GM10266 (cell line): Measurements from ENCODE around the gene GRIP2.

Source experiments
- DNase-seq: peaks from one replicate; pipeline ENCODE4 v3.0.0; 2012; ENCODE audit errors: extremely low spot score
- TF ChIP-seq, protein P1 (sequence below): IDR thresholded peaks from 2 replicates; pipeline ENCODE4 v1.5.1; 2012; ENCODE audit warnings: mild to moderate bottlenecking, low read depth; ENCODE audit not compliant: control insufficient read depth, insufficient read depth; ENCODE audit errors: missing control alignments

Gene GRIP2

DNA sequence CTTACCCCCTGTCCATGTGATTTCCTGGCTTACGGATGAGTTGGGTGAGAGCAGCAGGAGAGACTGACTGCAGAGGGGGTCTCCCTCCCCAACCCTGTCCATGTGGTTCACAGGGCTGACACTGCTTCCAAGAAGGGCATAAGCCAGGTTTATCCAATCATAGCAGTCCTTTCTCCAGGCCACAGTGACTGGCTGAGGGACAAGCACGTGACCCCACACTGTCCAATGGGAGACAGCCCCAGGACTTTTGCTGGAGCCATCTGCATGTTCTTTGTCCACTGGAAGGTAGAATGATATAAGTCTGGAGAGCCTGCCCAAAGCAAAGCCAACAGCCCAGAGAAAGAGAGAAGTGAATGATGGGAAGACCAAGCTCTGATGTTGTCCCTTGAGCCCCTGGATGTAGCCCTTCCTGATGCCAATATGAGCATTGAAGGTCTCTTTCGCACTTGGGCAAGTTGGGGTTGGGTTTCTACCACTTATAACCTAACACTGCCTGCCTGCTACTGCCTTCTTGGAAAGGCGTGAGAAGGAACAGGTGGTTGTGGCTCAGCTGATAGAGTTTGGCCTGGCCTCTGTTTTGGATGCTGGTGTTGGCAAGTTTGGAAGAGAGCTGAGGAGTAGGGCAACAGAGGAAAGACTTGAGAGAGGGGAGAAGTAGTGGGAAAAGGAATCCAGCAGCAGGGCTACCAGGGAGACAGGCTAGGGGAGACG is 41.3 kb upstream of the GRIP2 start:
- no peak for DNase-seq
- TF ChIP-seq, protein P1, sequence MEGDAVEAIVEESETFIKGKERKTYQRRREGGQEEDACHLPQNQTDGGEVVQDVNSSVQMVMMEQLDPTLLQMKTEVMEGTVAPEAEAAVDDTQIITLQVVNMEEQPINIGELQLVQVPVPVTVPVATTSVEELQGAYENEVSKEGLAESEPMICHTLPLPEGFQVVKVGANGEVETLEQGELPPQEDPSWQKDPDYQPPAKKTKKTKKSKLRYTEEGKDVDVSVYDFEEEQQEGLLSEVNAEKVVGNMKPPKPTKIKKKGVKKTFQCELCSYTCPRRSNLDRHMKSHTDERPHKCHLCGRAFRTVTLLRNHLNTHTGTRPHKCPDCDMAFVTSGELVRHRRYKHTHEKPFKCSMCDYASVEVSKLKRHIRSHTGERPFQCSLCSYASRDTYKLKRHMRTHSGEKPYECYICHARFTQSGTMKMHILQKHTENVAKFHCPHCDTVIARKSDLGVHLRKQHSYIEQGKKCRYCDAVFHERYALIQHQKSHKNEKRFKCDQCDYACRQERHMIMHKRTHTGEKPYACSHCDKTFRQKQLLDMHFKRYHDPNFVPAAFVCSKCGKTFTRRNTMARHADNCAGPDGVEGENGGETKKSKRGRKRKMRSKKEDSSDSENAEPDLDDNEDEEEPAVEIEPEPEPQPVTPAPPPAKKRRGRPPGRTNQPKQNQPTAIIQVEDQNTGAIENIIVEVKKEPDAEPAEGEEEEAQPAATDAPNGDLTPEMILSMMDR = no peak

DNA sequence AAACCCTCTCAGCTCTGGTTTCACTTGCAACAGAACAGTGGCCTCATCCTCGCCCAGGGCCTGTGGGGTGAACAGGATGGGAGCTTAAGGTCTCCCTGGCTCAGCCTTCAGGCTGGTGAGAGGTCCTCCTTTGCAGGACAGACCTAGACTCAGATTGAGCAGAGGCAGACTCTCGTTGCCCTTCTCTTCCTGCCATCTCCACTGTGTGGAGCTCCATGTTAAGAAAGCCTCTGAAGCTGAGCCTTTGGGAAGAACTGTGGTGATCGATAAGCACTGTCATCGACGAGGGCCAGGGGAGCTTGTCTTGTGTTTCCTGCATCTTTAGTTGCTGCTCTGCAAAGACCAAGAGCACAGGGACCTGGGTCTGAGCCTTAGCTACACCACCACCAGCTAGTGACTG is 37.8 kb upstream of the GRIP2 start:
- TF ChIP-seq, protein P1 = no peak
- DNase-seq = no peak

DNA sequence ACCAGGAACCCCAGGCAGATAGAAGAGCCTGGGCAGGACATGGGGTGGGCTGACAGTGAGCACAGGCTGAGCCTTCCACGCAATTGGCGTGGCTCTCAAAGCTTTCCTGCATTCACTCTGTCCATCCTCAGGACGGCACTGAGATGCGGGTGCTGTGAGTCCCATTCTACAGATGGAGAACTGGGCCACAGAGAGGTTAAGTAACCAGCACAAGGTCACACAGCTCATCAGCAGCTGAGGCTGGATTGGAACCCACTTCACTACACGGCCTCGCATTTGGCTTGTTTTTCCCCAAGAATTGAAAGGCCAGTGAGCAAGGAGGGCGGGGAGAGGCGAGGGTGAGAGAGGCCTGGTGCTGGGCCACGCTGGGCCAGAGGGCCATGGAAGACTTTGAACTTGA is 36.0 kb upstream of the GRIP2 start:
- no peak for DNase-seq

DNA sequence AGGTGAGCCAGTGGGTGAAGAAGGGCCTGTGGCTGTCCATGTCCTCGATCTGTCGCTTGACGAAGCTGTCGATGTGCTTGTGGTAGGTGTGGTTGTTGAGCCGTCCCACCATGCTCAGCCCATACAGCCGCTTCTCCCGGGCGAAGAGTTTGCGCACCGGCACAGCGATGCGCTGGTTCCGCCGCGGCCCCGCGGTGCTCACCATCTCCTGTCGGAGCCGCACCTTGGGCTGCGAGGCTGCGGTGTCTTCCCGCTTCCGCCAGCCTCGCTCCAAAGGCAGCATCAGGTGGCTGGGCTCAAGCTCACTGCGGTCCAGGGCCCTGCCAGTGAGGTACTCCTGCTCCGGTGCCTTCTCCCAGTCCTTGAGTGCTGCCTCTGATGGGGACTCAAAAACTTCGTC is 34.0 kb upstream of the GRIP2 start:
- no peak for DNase-seq
- TF ChIP-seq, protein P1 = no peak

More for the DNA sequence above, 36.0 kb upstream of the GRIP2 start:
- TF ChIP-seq, protein P1 = no peak

DNA sequence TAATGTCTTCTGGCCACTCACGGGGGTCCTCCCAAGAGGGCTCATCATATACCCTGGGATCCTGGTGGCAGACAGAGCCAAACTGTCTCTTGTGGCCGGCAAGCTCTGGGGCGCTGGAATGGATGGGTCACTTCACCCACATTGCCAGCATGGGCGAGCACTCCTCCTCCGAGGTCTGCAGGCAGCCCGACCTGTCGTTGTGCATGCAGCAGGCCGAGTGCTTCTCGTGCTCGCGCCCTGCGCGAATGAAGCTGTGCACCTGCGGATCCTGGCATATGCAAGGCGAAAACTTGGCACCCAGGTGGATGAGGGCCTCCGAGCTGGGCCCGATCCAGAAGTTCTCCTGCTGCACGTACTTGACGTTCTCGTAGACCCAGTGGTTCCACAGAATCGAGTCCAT is 33.6 kb upstream of the GRIP2 start:
- TF ChIP-seq, protein P1 = no peak
- no peak for DNase-seq

DNA sequence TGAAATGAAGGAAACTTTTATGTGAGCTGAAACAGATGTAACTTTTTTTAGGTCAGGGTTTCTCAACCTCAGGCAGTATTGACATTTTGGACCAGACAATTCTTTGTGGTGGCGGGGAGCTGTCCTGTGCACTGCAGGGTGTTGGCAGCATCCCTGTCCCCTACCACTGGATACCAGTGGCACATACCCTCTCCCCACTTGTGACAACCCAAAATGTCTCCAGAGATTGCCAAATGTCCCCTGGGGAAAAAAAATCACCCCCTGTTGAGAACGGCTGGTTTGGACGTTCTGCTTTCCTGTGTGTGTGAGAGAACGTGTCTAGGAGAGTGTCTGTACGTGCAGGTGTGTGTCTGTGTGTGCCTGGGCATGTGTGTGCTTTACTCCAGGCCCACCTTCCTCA is 30.7 kb upstream of the GRIP2 start:
- TF ChIP-seq, protein P1 = no peak
- DNase-seq = no peak

DNA sequence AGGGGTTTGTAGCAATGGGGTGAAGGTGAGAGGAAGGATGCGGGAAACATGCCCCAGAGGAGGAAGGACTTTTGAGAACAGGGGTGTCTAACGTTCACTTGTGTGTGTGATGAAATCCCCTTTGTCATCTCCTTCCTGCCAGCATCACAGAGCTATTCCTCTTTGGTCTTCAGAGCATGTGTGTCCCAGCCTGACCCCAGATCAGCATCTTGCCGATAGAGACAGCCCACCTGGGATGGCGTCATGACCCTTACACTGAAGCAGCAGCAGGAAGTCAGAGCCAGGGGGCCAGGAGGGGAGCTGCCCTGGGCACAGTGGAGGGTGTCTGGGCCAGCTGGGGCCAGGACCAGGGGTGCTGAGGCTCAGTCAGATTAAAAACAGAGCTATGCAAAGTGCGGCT is 29.9 kb upstream of the GRIP2 start:
- no peak for DNase-seq
- TF ChIP-seq, protein P1 = no peak
